ENCODE measurements around the gene CACNA1H.

GRCh38 chr16:1218061-1218929 is 65.4 kb downstream of the CACNA1H start:
- TF ChIP-seq EP300 (IDR thresholded peaks at IDR 0.05) (no peak), CTCF (IDR thresholded peaks at IDR 0.05) (no peak)
